IgD-negative memory B cell (primary cell): ENCODE data around the gene BHMT. TPM values are rescaled to one million over a fixed set of nuclear protein-coding genes. Genes with fewer than 3 reads are reported as not detected.

ENCODE experiments used
- H3K27ac Mint-ChIP-seq, 3 donors: one replicate each; pipeline ENCODE4 v1.8.0; 2020 to 2022; ENCODE audit warnings: mild to moderate bottlenecking in 3 of 3, mixed read lengths in 3 of 3, moderate library complexity in 1 of 3
- H3K27me3 Mint-ChIP-seq: one replicate; pipeline ENCODE4 v1.8.0; 2021; ENCODE audit warnings: mixed read lengths
- H3K36me3 Mint-ChIP-seq: one replicate; pipeline ENCODE4 v1.8.0; 2020; ENCODE audit warnings: mild to moderate bottlenecking, mixed read lengths
- H3K4me1 Mint-ChIP-seq, 3 donors: one replicate each; pipeline ENCODE4 v1.8.0; 2020 to 2022; ENCODE audit warnings: mixed read lengths in 3 of 3, mild to moderate bottlenecking in 1 of 3
- H3K4me3 Mint-ChIP-seq, 4 donors: one replicate each; pipeline ENCODE4 v1.8.0; 2020 to 2022; ENCODE audit warnings: mild to moderate bottlenecking in 4 of 4, mixed read lengths in 4 of 4, moderate library complexity in 3 of 4
- H3K9me3 Mint-ChIP-seq, 3 donors: one replicate each; pipeline ENCODE4 v1.8.0; 2020 to 2021; ENCODE audit warnings: mixed read lengths in 3 of 3, mild to moderate bottlenecking in 1 of 3
- polyA plus RNA-seq: library from polyadenylated mRNA; unstranded; fragments of 300-500 nt; fragmentation: Illumina TruSeq; gene quantifications from one replicate; pipeline ENCODE4 v1.2.3, GENCODE V29; 2021

BHMT gene
- polyA plus RNA-seq, 1 donor from 2014 or later = not detected

GRCh38 chr5:79181419-79182022 lies 69.9 kb downstream of the BHMT start:
- H3K27ac Mint-ChIP-seq = no peak overlapping the region
- H3K27me3 Mint-ChIP-seq = no peaks in the 10 kb centered on the region
- H3K9me3 Mint-ChIP-seq = no peaks in the 10 kb centered on the region
- H3K4me3 Mint-ChIP-seq = no peak overlapping the region
- H3K36me3 Mint-ChIP-seq = no peaks in the 10 kb centered on the region
- no peaks in the 10 kb centered on the region for H3K4me1 Mint-ChIP-seq

Other genes with a start within 250 kb of the BHMT start
- 4.5 TPM for gene ARSB, start 126.5 kb upstream of the BHMT start, polyA plus RNA-seq
- gene DMGDH, start 42.1 kb upstream of the BHMT start, polyA plus RNA-seq = 0.70 TPM
- gene BHMT2, start 42.0 kb upstream of the BHMT start, polyA plus RNA-seq = not detected
- gene JMY, start 124.3 kb downstream of the BHMT start, polyA plus RNA-seq = 4.6 TPM